ENCODE data around the gene SYNC. TPM values are rescaled to one million over a fixed set of nuclear protein-coding genes. Genes with fewer than 3 reads are reported as not detected.

SYNC gene
- total and polyA plus RNA-seq, 9 of the 15 experiments (the other 6 are each of a cell fraction or from before 2014, with no cell fraction given): 0.49 to 1.1 (median 0.87) TPM

- no peak for TF ChIP-seq ZNF140 (CRISPR knock-in tag; IDR thresholded peaks at IDR 0.05)
- no peak for TF ChIP-seq ZNF696 (CRISPR knock-in tag; conservative IDR thresholded peaks at IDR 0.05)
- TF ChIP-seq ATF4 (CRISPR knock-in tag; IDR thresholded peaks at IDR 0.05): no peak
- no peak for TF ChIP-seq DLX4 (CRISPR knock-in tag; IDR thresholded peaks at IDR 0.05)
- no peak for TF ChIP-seq BMI1 (IDR thresholded peaks at IDR 0.05; ENCODE audit: low read length)
- peak; percentile 66 for TF ChIP-seq CXXC5 (CRISPR knock-in tag; IDR thresholded peaks at IDR 0.05)
- TF ChIP-seq TRIM28 (IDR thresholded peaks at IDR 0.05): no peak
- TF ChIP-seq SIX5 (IDR thresholded peaks at IDR 0.05; ENCODE audit: borderline replicate concordance in 1 of 2, insufficient read depth in 1 of 2, low read depth in 1 of 2, low read length in 2 of 2): no peak
- TF ChIP-seq ZFP91 (CRISPR knock-in tag; IDR thresholded peaks at IDR 0.05): no peak
- no peak for TF ChIP-seq DPF2 (IDR thresholded peaks at IDR 0.05)
- no peak for TF ChIP-seq SMAD3 (CRISPR knock-in tag; conservative IDR thresholded peaks at IDR 0.05)
- TF ChIP-seq TAF1 (IDR thresholded peaks at IDR 0.05; ENCODE audit: control insufficient read depth, extremely low read depth, insufficient read depth, low read length, severe bottlenecking): peak; percentile 28
- TF ChIP-seq EGR1 (conservative IDR thresholded peaks at IDR 0.05): no peak
- no peak for TF ChIP-seq SFPQ (IDR thresholded peaks at IDR 0.05; ENCODE audit: low read depth, low read length)
- peak; percentile 27 for TF ChIP-seq KDM5B (IDR thresholded peaks at IDR 0.05; ENCODE audit: insufficient replicate concordance, low read depth, low read length)
- TF ChIP-seq TEAD2 (tag; IDR thresholded peaks at IDR 0.05): no peak
- TF ChIP-seq NFRKB (IDR thresholded peaks at IDR 0.05; ENCODE audit: low read depth): no peak
- TF ChIP-seq SETDB1 (IDR thresholded peaks at IDR 0.05; ENCODE audit: low read length): no peak
- 0 out of 2 replicates have a peak, but pooled peaks have one; percentile 29 for TF ChIP-seq ARID1B (IDR thresholded peaks at IDR 0.05)
- peak; percentile 48 for TF ChIP-seq DACH1 (IDR thresholded peaks at IDR 0.05; ENCODE audit: partially characterized antibody)
- no peak for TF ChIP-seq TOE1 (IDR thresholded peaks at IDR 0.05; ENCODE audit: borderline replicate concordance)
- no peak for TF ChIP-seq TOE1 (CRISPR knock-in tag; IDR thresholded peaks at IDR 0.05; ENCODE audit: borderline replicate concordance, low read depth)
- TF ChIP-seq ZBTB2 (IDR thresholded peaks at IDR 0.05): no peak
Observed at GRCh38 chr1:32695098-32695904, 7.3 kb downstream of the SYNC start (continued).

All from K562 (cell line).